Fibroblast of the aortic adventitia (primary cell): Measurements from ENCODE around the gene CMTM2. TPM values are rescaled to one million over a fixed set of nuclear protein-coding genes. Genes with fewer than 3 reads are reported as not detected.

Experiments
- DNase-seq: peaks from one replicate; pipeline ENCODE4 v3.0.0-alpha.2; 2010; ENCODE audit warnings: low read depth
- H3K4me3 ChIP-seq: 2 replicates; pipeline ENCODE4 v1.5.1; 2011; ENCODE audit warnings: low read depth, mild to moderate bottlenecking, control low read depth, low read length, moderate library complexity
- total RNA-seq: library from RNA; depleted of rRNA; stranded (reverse); fragments of >200 nt; gene quantifications from 2 replicates; pipeline ENCODE4 v1.2.3, GENCODE V29; 2012; ENCODE audit warnings: low replicate concordance
- TF ChIP-seq, protein P1 (sequence below): IDR thresholded peaks from 2 replicates; pipeline ENCODE4 v1.5.1; 2011; ENCODE audit warnings: mild to moderate bottlenecking, low read length, control low read depth, inconsistent platforms; ENCODE audit not compliant: insufficient read depth

CMTM2 gene
- total RNA-seq, 1 donor, result not detected

DNA sequence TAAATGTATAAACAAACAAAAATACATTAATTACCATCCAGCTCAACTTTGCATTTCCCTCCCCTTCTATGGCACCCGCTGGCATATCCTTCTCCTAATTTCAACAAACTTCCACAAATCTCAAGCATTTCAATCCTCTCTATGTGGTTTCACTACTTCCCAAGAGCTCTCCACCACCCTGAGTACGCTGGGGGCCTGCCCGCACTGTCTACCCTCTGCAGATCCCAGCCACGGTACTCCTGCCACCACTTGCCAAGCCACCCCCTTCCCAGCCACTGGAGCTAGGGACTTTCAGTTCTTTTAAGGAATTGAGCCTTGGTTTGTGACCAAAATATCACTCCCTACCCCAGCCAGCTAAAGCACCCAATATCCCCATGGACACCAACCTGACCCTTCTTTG lies 31.2 kb upstream of the CMTM2 start:
- H3K4me3 ChIP-seq, result no peak overlapping the region
- DNase-seq, result no peak
- TF ChIP-seq, protein P1, sequence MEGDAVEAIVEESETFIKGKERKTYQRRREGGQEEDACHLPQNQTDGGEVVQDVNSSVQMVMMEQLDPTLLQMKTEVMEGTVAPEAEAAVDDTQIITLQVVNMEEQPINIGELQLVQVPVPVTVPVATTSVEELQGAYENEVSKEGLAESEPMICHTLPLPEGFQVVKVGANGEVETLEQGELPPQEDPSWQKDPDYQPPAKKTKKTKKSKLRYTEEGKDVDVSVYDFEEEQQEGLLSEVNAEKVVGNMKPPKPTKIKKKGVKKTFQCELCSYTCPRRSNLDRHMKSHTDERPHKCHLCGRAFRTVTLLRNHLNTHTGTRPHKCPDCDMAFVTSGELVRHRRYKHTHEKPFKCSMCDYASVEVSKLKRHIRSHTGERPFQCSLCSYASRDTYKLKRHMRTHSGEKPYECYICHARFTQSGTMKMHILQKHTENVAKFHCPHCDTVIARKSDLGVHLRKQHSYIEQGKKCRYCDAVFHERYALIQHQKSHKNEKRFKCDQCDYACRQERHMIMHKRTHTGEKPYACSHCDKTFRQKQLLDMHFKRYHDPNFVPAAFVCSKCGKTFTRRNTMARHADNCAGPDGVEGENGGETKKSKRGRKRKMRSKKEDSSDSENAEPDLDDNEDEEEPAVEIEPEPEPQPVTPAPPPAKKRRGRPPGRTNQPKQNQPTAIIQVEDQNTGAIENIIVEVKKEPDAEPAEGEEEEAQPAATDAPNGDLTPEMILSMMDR, result no peak

DNA sequence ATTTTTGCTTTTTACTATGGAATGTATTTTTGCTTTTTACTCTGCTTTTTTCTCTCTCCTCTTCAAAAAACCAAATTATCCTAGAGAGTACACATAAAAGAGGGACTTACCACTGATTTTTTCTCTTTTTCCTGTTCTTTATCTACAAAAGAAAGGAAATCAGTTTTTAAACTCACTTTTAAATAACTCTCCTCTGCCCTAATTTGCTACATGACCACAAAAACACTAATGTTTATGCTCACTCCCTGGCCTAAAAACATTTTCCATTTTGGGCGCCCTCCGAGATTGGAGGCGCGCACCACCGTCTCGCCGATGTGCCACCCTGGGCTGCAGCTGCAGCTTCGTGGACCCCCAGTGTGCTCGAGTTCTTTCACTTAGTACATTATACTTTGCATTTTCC lies 30.4 kb upstream of the CMTM2 start:
- H3K4me3 ChIP-seq, result peak overlapping the region; percentile 83
- no peak for DNase-seq
- TF ChIP-seq, protein P1, result no peak

DNA sequence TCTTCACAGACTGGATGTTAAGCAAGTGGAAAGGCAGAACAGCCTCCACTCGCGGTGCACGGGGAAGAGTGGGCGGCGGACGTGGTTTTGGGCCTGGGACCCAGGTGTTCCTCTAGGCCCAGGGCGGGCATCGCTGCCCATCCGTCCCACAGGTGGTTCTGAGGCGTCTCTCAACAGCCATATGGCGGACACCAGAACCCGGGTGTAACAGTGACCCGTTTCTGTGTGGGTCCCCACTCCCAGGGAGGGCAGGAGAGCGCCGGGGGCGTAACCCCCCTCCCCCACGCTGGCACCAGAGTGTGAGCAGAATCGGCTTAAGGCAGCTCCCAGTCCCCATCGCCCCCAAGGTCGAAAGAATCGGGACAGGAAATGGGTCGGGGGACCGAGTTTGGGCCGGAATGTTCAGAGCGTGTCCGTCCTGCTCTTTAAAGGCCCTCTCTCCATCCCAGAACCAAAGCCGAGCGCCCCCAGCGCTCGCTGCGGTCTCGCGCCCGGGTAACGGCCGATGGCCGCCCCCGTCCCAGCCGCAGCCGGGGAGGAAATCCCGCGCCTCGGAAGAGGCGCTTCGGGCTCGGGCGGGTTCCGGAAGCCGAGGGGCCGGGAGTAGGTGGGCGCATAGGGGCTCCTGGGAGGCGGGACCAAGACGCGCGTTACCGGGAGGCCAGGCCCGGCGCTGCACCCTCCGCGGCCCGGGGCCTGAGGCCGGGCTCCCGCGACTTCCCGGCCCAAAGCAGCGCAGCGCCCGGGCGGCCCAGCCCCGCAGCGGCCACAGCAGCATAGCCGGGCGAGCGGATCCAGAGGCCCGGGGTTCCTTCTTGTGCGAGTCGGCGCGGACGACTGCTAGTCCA lies 29.8 kb upstream of the CMTM2 start, which contains the start of gene TK2:
TK2 (minus strand) TSS at position 839 of the 848 bp plus-strand sequence; CDS start at position 778, 61 bp downstream.
- no peak for DNase-seq
- peak within 1 kb of the TSS; percentile 83 for H3K4me3 ChIP-seq
- TF ChIP-seq, protein P1, result peak; percentile 22

DNA sequence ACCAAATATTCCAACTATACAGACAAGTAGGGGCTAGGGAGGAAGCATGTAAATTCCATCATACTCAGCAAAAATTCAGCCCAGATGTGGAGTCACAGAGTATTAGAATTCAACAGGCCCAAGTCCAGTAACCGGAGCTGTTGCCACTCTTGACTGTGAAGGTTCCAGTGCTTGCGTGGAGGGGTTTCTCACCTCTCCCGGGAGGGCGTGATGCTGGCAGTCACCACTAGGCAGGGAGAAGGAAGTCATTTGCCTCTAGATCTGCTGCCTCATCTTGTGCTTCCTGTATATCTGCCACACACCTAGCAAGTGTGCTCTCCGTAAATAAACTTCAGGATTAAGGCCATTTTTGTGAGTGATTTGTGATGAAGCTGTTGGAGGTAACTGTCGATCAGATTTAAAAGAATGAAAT lies 27.9 kb upstream of the CMTM2 start:
- TF ChIP-seq, protein P1, result peak; percentile 37
- no peak for DNase-seq
- no peak overlapping the region for H3K4me3 ChIP-seq

DNA sequence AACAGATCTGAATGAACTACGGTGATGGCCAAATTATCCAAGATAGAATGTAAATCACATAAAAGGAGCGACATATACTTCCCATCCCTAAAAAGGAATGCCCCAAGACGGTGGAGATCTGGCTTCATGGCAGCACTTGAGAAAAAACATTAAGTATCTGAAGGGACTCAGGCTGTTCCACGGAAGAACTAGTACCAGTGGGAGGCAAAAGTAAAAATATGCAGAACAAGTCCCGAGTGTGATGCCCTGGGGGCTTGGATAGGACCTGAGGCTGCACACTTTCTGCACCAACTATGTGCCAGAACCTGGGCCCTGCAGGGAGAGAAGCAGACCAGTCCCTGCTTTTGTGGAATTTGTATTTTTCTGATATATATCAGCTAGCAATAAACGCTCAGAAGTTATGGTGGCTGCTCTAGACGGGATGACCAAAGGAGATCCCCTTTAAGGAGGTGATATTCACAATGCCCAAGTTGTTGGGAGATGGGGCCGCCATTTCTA lies 27.4 kb upstream of the CMTM2 start:
- no peak for DNase-seq
- peak overlapping the region; percentile 86 for H3K4me3 ChIP-seq
- TF ChIP-seq, protein P1, result no peak

DNA sequence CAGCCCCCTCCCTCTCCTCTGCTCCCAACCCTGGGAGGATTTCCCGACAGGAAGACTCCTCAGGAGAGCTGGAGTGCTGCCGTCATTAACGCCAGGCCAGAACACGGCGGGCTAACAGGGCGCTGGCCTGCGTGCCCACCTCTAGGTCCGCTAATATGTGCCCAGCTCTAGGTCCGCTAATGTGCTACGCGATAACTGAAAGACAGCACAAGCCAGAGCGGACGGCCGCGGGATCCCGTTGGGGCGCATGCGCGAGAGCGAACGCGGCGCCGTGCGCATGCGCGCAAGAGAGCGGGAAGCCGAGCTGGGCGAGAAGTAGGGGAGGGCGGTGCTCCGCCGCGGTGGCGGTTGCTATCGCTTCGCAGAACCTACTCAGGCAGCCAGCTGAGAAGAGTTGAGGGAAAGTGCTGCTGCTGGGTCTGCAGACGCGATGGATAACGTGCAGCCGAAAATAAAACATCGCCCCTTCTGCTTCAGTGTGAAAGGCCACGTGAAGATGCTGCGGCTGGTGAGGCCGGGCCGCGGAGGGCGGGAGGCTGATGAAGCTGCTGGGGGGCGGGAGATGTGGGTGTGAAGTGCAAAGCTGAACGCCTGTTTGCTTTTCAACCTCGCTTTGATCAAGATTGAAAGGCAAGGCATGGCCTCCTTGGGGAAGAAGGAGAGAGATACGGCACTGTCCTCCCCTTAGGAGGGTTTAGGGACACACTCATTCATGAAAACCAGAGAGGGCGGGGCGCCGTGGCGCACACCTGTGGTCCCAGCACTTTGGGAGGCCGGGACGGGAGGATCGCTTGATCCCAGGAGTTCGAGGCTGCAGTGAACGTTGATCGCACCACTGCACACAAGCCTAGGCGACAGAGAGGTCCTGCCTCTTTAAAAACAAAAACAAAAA lies 26.7 kb upstream of the CMTM2 start, which contains the start of gene CKLF:
CKLF (plus strand) TSS at position 291 of the 892 bp plus-strand sequence; CDS start at position 431, 140 bp downstream.
- H3K4me3 ChIP-seq, result peak within 1 kb of the TSS; percentile 86
- peak; percentile 87 for DNase-seq
- TF ChIP-seq, protein P1, result no peak
